NCI-H2081 (cell line): ENCODE data around the gene ZDBF2.
A peak's percentile ranks its signal among the peaks of the same experiment; 100 is the strongest.
"Not testable (repeated sequence)": the region's sequence is repeated elsewhere in the genome, so short reads cannot be mapped to it uniquely, and the experiment has no call there.

Experiments used
- DNase-seq, 2 experiments: peaks; one replicate each; lab custom pipeline; 2025; lab: John Stamatoyannopoulos, UW

The ZDBF2 gene

DNA sequence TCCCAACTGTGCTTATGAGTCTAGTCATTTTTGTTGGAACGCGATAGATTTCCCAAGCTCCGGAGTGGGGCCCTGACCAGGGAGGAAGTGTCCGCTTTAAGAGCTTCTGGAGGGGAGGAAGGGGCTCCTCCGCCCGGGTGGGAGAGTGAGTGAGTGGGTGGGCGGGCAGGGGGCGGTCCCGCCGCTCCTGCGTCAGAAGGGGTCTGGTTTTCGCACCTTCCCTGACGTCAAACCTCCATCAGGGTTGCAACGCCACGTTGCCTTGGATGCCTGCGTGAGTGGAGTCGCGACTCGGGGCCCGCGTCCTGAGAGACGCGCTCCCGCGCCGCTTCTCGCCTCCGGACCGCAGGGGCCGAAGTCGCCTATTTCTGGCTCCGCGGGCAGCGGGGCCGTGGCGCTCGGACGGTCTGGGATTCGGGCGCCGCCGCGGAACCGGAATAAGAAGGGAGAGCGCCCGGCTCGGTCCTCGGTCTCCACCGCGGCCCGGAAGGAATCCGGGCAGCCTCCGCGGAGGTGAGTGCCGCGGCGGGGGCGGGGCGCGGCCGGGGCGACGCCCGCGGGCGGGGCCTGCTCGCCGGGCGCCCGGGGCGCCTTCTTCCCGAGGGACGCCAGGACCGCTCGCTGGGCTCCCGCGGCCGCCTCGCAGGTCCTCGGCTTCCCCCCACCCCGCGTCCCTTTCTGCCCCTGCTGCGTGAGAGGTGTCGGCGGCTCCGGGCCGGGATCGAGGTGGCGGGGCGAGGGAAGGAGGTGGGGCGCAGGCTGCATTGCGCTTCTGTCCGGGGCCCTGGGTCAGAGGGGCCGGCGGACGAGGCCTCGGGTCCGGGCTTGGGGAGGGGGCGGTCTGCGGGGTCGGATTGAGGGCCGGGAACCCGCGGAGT, at the start of gene ZDBF2:
ZDBF2 (plus strand) TSS at position 230 of the 878 bp plus-strand sequence. CDS start 7,187 bp downstream, outside the sequence.
- peak; percentile 41 to 77 for DNase-seq

DNA sequence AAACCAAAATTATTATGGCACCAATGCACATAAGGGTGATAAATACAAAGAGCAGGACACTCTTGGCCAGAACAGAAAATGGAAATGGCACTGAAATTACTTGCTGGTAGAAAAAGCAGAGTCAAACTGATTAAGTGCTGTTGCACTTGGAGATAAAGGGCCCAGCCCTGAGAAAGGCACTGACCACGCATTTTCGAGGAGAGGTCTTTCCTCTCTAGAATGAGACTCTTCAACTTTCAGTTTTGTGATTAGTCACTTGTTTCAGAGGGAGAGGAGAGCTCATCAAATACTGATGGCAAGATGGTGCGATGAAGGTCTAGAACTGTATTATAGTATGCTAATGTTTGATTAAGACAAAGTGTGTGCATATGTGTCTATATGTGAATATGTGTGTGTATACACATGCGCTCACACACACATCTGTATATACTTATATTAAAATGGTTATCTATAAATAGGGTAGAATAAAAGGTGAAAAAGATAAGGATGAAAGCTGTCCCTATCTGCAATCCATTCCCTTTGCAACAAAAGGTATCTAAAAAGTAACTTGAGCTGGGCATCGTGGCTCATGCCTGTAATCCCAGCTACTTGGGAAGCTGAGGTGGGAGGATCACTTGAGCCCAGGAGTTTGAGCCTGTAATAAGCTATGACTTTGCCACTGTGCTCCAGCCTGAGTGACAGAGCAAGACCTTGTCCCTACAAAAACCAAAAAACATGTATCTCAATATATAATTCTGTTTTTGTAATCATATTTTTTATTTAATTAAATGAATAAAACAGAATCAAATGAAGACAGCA, 48.8 kb upstream of the ZDBF2 start:
- no peak for DNase-seq

- not testable (repeated sequence) for DNase-seq
Measured at GRCh38 chr2:206228636-206229035, 45.8 kb upstream of the ZDBF2 start.

DNA sequence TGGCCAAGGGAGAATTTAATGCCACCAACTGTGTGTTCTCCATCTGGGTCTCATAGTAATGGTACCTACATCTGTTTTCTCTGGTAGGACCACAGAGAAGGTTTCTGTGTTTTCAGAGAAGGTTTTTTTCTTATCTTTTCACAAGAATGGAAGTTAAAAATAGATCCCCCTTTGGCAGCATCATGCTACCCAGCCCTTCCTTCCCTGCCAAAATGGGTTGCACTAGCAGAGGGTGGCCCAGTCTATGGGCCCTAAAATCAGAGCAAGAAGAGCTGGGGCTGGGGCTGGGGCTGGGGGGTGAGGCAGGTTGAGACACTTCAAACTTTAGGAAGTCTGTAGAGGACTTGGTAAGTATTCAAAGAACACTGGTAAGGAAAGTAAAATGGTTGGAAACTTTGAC, 44.8 kb upstream of the ZDBF2 start:
- DNase-seq = no peak

- peak; percentile 85 to 92 for DNase-seq
Measured at GRCh38 chr2:206230060-206230762, 44.3 kb upstream of the ZDBF2 start.

- no peak for DNase-seq
Measured at GRCh38 chr2:206231669-206232286, 42.7 kb upstream of the ZDBF2 start.

DNA sequence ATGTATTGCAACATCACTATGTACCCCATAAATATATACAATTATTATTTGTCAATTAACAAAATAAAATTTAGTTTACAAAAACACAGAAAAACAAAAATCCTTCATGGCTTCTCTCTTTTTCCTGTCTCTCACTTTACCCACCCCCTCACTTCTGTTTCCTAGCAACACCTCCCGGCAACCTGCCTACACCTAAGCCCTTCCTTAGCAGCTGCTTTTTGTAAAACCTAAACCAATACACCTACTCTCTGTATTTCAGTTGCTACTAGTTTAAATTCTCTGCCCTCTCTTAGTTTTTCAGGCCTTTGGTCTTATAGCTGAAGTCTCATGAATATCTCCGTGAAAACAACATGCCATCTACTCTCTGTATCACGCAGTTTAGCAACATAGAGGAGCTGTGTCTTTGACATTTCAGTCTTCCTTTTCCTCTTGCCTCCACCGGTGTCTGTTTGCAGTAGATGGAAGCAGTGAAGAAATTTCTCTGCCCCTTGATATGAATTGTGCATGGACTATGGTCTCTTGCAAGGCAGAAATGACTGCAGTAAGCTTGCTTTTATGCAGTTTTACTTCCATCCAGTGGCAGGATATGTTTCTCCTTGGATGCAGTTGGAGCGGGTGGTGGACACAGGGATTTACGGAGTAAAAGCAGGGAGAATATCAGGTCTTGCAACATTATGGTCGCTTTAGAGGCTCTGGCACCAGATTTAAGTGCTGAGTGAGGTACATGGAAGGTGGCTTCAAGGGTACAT, 42.0 kb upstream of the ZDBF2 start:
- DNase-seq = peak; percentile 32 to 74

GRCh38 chr2:206239157-206239556, 35.3 kb upstream of the ZDBF2 start:
- no peak for DNase-seq

DNA sequence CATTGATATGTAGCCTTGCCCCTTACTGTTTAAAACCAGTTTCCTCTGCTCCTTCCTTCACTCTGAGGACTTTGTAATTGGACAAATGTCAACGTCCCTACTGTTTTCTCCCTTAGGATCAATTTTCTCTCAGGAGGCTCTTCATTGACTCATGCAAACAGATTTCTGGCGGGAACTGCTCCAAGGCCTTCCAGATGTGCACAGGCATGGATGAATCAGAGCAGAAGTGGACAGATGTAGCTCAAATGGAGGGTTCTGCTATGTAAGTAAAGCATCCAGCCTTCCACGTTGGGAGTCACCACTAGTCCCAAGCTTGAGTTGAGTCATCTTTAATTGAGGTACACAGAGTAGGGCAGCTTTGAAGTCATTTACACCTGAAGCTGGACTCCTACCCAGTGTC, 34.1 kb upstream of the ZDBF2 start:
- DNase-seq = no peak

DNA sequence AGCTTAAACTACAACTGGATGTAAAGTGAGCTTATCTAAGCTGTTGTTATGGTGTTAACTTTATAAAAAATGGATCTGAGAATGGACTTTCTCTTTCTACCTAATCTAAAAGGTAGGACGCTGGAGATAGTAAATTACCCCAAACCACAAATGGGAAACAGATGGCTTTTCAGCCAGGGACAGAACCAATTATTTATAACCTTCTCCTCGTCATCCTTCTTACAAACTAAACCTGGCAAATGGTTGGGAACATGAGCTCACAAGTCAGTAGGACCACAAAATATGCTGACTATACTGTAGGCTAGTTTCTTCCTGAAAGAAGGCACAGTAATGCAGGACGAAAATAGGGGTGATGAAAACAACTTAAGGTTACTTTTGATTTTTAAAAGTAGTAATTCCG, 32.7 kb upstream of the ZDBF2 start:
- DNase-seq = no peak

DNA sequence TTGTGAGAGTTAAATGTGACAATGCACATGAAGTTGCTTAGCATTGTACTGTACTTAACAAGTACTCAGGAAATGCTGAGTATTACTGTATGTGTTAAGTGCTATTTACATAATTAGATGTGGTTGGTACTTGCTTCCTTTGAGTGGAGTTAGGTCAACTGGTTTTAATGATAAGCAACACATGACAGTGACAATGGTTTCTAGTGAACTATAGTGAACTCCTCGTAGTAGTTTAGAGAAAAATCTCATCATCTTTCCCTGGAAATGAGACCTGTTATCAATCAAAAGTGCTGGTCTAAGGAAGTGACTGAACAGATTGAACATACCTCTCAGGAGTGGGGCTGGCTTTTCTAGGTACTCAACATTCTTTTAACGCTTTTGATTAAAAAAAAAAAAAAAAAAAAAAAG, 29.2 kb upstream of the ZDBF2 start:
- DNase-seq = no peak

- no peak for DNase-seq
Measured at GRCh38 chr2:206250041-206250897, 24.2 kb upstream of the ZDBF2 start.

GRCh38 chr2:206253125-206253776, 21.2 kb upstream of the ZDBF2 start:
- DNase-seq = no peak

DNA sequence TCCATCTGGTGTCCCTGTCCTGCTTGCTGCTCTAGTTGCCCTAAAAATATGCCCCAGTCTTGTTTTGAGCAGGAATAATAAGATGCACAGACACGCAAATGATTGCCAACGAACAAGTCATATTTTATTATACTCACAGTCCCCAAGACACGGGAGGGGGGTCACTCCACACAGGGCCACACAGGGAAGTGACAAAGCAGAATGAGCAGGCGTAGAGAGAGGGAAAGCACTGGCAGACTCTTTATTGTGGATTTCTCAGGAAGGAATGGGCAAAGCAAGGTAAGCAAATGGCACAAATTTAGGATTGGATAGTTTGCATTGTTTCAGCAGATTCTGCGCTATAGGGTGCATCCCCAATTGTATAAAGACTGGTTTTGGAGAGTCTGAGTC, 20.7 kb upstream of the ZDBF2 start:
- DNase-seq = no peak

DNA sequence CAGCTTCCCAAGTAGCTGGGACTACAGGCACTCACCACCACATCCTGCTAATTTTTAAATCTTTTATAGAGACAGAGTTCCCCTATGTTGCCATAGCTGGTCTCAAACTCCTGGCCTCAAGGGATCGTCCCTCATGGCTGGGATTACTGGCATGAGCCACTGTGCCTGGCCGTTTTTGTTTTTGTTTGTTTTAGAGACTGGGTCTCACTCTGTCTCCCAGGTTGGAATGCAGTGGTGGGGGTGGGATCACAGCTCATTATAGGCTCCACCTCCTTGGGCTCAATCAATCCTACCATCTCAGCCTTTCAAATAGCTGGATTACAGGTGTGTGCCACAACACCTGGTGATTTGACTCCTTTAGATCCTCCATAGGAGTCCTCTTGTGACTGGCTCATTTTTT, 19.5 kb upstream of the ZDBF2 start:
- no peak for DNase-seq

DNA sequence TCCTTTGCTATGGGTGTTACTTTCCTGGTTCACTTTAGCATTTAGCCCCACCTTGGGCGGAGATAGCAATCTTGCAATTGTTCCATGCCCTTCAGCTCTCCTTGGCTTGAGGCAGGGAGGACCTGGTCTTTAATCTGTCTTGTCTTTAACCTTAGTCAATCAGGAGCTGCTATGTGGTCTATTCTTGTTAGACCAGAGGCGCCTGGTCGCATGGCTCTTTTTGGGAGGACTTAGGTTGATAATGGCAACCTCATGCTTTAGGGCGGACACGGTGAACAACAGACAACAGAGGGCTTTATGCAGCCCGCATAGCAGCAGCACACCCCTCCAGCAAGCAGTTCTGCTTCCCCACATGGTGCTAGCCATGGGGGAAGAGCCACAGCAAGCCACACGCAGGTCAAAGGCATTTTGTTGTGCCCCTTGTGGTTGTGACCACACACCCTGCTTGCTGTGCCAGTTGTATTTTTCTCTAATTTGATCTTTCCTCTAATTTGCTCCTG, 17.7 kb upstream of the ZDBF2 start:
- DNase-seq = no peak

DNA sequence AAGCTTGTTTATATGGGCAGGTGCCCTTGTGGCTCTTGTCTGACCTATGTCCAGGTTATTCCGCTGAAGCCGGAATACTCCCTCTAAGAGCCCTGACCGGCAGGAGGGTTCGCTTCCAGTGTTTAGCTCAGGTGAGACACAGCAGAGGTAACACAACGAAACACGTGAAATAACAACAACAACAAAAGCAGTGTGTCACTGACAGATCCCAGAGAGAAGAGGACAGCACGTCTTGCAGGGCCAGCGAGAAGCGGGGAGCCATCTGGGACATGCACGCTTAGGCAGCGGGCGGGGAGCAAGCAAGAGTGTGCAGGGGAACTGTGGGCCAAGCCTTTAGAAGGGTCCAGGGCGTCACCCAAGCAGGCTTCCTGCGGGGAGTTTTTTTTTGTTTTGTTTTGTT, 17.1 kb upstream of the ZDBF2 start:
- DNase-seq = no peak

GRCh38 chr2:206257861-206258260, 16.6 kb upstream of the ZDBF2 start:
- DNase-seq = no peak

DNA sequence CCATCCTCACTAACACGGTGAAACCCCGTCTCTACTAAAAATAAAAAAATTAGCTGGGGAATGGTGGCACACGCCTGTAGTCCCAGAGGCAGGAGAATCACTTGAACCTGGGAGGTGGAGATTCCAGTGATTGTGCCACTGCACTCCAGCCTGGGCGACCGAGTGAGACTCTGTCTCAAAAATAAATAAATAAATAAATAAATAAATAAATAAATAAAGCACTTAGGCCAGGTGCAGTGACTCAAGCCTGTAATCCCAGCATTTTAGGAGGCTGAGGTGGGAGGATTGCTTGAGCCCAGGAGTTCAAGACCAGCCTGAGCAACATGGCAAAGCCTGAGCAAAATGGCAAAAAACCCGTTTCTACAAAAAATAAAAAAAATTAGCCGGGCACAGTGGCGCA, 15.8 kb upstream of the ZDBF2 start:
- not testable (repeated sequence) for DNase-seq
